Measurements from ENCODE around the gene CDH23.
"Not testable (repeated sequence)": the region's sequence is repeated elsewhere in the genome, so short reads cannot be mapped to it uniquely, and the experiment has no call there.

Gene CDH23

DNA sequence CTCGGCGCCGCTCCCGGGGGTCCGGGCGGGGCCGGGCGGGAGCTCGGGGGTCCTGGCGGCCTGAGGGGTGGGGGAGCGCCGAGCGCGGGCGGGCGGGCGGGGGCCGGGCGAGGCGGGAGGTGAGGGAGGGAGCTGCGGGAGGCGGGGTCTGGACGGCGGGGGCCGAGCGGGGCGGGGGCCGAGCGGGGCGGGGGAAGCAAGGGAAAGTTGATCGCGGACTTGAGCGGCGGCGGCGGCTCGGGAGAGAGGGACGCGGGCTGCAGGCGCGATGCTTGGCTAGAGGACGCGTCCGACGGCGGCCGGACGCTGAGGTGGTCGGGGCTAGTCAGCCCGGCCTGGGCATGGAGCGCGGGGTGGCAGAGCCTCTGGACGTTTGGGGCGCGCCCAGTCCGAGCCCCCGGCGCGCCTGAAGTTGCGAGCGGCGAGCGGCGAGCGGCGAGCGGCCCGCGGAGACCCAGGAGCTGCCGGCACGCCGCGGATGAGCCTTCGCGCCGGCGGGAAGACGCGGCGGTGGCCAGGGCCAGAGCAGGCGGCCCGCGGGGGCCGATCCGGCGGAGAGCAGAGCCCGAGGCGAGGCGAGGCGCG is at the start of gene CDH23:
Gene CDH23 (plus strand): TSS at position 210 of the 585 bp plus-strand sequence. CDS start 42,912 bp downstream, outside the sequence.
- no peak for DNase-seq

DNA sequence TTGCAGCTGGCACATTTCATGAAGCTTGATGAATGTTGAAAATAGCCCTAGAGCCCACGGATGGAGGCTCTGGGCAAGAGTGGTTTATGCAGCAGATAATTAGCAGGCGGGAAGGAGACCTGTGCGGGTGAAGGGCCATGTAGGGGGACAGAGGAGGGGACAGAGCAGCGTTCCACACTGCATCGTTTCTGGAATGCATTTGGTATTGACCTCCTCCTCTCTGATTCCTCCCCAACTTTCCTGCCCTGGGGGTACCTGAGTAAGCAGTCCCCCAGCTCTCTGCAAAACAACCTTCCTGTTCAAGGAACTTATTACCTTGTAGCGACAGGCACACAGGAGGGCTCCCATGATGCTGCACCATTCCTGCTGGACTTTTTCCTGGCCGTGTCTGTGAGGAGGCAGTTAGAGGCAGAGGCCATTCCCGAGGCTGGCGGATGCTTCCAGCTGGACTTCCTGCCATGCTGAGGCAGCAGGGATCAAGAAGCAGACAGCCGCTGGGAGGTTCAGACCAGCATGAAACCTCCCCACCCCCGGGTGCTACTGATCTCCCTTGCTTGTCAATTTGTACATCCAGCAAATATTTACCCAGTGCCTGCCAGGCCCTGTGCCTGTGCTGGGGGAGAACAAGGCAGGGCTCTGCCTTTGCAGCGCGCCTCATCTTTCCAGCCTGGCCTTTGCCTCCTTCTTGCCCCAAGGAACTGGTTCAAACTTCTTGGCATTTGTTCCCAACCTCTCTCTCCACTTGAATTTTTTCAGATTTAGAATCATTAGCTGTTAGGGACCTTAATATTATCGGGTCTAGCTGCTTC is 48.9 kb upstream of the CDH23 start:
- DNase-seq = no peak

DNA sequence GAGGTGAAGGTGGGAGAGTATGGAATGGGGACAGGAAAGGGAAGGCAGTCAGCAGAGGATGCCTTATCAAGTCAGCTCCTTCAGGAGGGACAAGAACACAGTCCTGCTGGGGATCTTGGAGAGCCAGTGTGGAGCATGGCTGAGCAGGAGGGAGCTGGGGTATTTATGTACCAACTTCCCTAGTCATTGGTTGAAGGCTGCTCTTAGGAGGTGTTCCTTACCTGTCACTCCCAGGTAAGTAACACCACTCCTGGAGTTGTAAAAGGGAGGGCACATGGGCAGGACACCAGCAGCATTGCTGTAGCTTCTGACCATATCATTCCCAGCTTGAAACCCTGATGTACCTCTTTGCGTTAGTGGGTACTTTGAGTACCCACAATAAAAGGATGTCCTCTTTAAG is 47.9 kb upstream of the CDH23 start:
- no peak for DNase-seq

DNA sequence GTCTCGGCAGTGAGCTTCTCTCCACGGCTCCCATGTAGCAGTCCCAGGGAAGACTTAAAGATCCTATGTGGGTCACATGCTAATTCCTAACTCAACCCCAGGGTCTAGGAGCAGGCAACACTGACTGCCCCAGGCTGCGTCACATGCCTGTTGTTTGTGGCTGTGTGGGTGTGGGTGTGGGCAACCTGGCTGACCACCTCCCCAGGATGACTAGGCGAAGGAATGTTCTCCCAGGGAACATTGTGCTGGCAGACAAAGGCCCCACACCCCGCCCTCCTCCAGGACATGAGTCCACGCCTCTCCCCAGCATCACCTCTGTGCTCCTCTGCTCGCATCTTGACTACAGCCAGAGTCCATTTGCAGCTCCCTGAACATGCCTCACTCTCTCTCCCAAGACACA is 47.3 kb upstream of the CDH23 start:
- DNase-seq = no peak

DNA sequence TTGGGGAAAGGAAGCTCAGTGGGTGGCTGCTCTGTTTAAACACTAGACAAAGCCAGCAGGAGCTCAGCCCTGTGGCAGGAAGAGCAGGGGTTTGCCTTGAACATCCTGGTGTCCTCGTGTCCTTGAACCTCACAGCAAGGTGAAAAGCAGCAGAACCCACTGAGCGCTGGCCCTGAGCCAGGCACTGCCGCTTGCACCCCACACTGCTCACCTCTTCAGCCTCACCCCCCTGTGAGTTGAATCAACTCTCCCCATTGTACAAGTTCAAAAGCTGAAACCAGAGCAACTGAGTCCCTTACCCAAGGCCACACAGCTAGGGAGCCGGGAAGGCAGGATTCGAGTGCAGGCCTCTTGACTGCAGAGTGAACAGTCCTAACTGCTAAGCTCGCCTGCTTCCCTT is 45.6 kb upstream of the CDH23 start:
- no peak for DNase-seq

DNA sequence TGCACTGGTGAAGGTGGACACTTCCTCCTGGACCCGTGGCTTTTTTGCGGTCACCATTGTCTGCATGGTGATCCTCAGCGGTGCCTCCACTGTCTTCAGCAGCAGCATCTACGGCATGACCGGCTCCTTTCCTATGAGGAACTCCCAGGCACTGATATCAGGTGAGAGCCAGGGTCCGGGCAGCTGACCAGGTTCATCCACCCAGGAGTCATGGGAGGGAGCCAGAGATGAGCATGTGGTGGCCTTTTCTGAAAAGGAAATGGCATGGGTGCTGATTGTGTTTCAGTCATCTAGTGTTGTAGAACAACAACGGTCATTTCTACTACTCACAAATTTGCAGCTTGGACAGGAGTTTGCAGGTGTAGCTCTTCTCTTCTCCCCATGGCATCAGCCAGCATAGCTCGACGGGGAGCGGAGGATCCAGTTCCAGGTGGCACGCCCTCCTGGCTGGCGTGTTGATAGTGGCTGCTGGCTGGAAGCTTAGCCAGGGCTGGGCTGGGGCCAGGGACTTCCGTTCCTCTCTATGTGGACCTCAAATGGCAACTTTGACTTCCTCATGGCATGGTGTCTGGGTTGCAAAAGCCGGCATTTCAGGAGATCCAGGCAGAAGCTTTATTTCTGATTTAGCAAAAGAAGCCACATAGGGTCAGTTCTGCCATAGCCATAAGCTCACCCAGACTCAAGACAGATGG is 44.9 kb upstream of the CDH23 start:
- no peak for DNase-seq

DNA sequence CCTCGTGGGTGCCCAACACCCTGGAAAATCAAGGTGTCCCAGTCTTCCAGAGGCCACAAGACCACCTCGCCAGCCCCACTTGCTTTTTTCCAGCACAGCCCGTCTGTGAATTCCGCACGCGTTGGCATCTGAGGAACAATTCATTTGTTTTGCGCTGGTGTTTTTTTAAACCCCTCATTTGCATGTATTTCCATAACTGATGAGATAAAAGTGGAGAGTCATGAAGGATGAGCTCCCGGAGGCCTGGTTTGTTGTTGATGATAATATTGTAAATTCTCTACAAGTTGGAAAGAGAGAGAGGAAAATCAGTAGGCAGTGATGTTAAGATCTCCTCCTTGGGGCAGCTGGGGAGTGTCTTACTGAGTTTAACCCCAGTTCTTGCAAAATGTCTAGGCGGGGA is 43.1 kb upstream of the CDH23 start:
- DNase-seq = no peak

DNA sequence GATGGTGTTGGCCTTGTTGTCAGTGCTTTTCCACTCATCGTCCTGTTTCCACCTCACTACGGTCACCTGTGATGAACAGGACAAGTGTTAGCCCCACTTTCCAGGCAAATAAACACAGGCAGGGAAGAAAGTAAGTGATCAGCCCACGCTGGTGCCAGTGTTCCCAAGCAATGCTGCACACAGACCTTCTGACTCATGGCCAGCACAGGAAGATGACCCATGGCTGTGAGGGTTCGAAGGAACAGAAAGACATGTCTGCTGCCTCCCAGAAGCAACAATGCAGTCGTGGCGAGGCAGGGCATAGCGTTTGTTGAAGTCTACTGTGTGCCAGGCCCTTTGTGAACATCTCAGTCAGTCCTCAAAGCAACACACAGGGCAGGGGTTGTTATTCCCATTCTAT is 41.9 kb upstream of the CDH23 start:
- DNase-seq = no peak

DNA sequence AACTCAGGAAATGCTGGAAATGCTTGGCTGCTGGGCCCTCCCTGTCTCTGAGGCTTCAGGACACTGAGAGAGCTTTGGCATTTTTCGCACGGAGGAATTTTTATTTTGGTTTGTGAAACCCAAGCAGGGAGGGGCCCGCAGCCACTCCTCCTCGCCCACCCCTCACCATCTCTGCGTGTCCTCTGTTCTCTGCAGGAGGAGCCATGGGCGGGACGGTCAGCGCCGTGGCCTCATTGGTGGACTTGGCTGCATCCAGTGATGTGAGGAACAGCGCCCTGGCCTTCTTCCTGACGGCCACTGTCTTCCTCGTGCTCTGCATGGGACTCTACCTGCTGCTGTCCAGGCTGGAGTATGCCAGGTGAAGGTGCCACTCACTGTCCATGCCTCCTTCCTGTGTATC is 40.8 kb upstream of the CDH23 start:
- no peak for DNase-seq

DNA sequence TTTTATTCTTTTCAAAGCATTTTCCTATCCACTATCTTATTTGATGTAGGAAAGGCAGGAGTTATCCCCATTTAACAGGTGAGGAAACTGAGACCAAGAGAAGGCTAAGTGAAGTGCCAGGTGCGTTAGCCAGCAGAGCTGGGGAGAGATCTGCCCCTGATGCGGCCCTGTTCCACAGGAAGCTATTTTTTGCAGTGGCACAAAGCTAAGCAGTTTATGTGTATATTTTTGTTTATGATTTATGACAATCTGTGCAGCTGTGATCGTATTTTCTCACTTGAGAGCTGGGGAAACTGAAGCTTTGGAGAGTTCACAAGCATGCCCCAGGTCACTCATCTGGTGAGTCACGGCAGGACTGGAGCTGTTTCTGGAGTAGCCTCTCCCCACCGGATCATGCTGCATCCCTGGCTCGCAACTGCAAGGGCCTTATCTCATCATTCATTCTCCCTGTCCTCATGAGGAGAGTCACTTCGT is 38.9 kb upstream of the CDH23 start:
- no peak for DNase-seq

DNA sequence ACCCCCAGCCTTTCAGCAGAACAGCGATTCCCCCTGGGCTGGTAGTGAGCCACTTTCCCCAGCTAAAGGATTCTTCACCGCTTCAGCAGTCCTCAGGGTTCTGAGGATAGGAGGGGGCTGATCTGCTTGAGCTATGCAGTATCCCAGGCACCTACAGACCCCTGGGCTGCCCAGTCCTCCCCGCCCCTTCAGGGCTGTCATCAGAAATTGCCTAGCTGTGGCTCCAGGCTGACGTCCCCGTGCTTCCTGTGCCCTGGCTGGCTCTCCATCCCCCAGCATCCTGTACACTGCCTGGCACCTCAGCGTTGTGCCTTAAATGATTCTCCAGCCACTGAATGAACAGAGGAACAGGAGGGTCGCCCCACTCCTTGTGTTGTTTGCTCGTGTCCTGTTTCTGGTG is 38.4 kb upstream of the CDH23 start:
- DNase-seq = no peak

DNA sequence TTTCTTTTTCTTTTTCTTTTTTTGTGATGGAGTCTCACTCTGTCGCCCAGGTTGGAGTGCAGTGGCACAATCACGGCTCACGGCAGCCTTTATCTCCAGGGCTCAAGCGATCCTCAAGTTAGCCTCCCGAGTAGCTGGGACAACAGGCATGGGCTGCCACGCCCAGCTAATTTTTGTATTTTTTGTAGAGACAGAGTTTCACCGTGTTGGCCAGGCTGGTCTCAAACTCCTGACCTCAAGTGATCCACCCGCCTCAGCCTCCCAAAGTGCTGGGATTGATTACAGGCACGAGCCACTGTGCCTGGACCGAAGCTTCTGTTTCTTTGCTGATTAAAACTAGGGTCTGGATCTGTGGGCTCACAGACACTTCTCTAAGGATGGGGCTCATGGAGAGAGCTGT is 37.8 kb upstream of the CDH23 start:
- not testable (repeated sequence) for DNase-seq

DNA sequence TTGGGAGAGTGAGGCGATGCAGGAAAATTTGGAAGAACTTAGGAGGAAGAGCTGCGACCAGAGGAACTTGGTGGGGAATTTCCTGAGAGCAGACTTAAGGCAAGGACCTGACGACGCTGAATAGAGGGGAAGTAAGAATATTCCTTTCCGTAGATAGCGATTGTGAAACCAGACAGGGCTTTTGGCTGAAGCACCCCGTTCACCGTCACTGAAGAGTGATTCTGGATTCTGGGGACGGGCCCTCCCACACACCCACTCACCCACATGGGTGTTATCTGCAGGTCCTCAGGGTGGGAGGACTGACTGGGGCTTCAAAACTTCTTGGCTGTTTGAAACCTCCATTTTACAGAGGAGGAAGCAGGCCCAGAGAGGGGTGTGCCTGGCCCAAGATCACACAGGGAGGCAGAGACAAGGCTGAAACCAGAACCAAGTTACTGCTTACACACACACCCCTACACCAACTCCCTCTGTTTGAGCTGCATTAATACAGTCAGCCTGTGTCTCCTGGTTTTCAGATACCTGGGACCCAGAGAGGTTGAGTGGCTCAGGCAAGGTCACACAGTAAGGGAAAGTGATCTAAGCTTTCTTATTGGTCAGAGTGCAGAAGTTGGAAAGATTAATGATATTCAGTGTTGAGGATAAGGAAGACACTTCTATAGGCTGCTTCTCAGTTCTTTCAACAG is 37.2 kb upstream of the CDH23 start:
- DNase-seq = no peak

DNA sequence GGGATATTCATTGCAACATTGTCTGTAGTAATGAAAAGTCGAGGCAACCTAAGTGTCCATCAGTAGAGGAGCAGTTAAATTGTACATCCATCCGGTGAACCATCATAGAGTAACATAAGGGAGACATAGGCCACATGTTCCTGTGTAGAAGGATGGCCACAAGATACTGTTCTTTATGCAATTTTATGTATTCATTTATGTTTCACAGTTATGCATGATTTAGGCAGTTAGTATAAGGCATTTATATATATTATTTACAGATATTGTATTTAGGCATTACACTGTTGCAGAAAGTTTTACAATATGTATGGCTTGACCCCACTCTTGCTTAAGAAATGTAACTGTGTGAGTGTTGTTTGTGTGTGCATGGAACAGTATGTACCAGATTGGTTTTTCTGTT is 36.0 kb upstream of the CDH23 start:
- DNase-seq = no peak

DNA sequence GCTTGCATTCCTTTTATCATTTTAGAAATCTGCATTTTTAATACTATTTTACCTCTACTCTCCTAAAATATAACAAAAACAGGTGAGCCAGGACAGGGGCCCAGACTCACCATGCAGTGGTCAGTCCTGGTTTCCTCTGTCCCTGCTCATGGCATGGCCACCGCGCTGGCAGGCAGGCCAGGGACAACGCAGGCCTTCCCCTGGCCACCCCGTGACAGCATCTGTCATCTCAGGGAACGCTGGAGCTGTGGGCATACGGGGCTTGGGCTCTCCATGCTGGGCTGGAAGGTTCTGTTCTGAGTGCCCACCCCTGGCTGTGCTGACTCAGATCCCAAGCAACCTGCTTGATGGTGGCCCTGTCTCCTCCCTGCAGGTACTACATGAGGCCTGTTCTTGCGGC is 35.1 kb upstream of the CDH23 start:
- no peak for DNase-seq

DNA sequence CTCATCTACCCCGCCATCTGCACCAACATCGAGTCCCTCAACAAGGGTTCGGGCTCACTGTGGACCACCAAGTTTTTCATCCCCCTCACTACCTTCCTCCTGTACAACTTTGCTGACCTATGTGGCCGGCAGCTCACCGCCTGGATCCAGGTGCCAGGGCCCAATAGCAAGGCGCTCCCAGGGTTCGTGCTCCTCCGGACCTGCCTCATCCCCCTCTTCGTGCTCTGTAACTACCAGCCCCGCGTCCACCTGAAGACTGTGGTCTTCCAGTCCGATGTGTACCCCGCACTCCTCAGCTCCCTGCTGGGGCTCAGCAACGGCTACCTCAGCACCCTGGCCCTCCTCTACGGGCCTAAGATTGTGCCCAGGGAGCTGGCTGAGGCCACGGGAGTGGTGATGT is 34.6 kb upstream of the CDH23 start:
- no peak for DNase-seq

DNA sequence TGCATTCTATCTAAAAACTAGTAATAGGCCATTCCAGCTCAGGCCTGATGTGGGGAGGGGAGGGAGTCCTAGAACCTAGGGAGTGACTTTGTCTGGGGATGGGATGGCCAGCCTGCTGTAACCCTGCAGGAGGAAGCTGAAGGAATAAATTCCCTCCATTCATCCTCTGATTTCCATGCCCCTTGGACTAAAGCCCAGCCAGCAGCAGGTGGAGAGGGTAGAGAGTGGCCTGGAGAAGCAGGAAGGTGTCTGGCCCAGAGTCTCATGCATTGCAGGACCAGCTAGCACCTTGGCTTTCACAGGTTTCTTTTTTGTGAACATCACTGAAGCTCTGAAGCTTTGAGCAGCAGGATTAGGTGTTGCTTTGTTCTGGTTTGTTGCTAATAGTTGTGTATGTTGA is 32.8 kb upstream of the CDH23 start:
- no peak for DNase-seq

DNA sequence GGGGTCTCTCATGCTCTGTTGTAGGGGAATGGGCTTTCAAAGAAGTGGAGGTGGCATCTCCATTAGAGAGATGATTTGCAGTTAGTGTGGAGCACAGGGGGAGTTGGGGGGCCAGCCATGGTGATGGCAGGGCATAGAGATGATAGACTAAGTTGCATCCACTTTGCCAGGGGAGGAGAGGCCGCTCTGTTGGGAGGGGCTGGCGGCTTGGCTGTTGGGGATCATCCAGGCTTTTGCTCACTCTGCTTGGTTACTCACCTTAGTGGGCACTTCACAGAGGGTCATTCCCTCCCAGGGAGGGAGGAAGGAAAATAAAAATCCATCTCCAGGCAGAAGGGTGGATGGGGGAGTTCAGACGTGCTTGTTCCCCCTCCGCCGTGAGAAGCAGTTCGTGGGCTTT is 31.4 kb upstream of the CDH23 start:
- no peak for DNase-seq

DNA sequence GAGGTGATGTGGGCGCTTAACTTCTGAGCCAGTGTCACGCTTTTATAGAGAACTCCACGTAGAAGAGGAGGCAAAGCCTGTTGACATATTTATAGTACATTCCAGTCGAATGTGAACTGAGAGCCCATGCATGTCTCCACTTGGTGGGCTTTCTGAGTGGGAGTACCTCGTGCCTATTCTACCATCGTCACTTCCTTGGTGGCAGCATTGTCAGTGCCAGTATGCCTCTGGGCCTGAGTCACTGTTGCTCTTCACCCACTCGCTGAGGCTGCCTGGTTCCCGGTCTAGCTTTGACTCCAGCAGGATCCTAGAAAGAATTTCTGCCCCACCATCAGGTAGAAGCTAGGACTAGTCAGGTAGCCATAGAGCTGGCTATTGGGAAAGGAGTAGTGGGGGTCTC is 30.0 kb upstream of the CDH23 start:
- DNase-seq = no peak

DNA sequence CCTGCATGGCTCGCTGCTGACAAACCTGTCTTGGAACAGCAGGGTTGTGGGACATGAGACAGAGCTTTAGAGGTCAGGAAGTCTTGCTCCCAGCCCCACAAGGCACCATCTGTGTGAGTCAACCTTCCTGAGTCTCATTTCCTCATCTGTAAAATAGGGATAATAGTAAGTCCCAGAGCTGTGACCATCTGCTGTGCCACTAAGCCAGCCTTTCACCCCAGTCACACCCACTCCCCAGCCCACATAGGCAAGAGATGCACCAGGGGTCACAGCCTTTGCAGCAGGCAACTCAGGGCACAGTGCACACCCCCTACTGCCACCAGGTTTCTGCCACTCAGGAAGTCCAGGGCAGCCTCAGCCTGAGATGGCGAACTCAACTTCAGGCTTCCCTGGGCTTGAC is 29.4 kb upstream of the CDH23 start:
- no peak for DNase-seq

DNA sequence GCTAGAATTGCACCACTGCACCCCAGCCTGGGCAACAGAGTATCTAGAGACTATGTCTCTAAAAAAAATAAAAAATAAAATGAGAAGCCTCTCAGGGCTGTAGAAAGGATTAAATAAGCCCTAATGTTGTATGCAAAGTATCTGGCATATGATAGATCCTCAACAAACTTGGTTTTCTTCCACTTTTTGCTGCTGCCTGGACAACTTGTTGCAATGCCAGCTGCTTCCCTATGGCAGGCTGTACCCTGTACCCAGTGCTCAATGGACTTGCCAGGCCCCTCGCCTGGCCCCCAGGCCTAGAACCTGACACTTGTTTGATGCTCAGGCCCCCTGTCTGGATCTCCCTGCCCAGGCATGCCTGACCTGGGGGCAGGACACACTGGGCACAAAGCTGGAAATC is 28.5 kb upstream of the CDH23 start:
- DNase-seq = no peak

DNA sequence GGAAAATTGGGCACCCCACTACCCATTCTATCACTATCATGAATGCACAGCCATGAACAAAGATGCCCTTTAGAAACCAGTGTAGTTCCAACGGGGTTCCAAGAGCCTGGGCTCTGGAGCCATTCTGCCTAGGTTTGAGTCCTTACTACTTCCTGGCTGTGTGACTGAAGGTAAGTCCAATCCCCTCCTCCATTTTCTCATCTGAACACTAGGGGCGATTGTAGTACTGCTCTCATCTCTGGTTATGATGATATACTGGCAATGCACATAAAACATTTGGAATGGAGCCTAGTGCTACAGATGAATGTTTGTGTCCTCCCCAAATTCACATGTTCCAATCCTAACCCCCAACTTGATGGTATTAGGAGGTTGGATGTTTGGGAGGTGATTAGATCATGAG is 28.1 kb upstream of the CDH23 start:
- DNase-seq = no peak

DNA sequence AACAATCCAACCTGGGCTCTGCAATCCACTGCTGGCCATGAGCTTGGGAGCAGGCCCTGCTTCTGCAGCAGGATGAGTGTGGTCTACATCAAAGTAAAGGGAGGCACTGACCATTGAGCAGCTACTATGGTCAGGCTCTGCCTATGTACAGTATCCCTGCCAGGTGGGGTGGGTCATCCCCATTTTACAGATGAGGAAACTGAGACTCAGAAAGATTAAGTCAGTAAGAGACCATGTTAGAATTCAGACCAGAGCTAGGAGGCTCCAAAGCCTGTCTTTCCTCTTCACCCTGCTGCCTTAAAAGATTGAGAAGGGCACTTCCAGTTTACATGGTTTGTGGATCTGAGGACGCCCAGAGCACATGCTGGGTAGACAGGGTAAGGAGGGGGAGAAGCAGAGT is 27.1 kb upstream of the CDH23 start:
- no peak for DNase-seq

DNA sequence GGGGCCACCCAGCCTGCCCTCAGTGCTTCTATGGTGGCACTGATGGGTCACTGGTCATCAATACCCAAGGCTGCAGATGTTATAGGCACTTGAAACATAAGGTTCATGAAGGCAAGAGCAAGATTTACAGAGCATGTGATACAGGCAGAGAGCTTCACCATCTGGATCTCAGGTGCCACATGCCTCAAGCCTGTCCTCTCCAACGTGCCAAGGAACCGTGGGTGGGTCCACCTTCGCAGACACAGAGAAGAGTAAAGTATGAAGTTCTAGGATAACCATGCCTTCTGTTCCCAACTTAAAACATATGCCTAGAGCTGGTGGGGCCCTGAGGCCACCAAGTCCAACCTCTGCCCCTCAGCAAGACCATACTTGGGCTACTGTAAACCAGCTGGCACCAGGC is 26.7 kb upstream of the CDH23 start:
- no peak for DNase-seq
